Sigmoid colon (tissue), 4 donors: ENCODE measurements around the gene TUFM.
"Not testable (repeated sequence)": the region's sequence is repeated elsewhere in the genome, so short reads cannot be mapped to it uniquely, and the experiment has no call there.

Source experiments
- CTCF ChIP-seq, 4 experiments: fragments of 450-650 bp in 3 of 4; fragments of 200-600 bp in 1 of 4; IDR thresholded peaks; one replicate each; pipeline ENCODE4 v1.5.1; 2016 to 2019; ENCODE audit warnings: antibody characterized with exemption in 4 of 4, mild to moderate bottlenecking in 3 of 4, moderate library complexity in 2 of 4
- EP300 ChIP-seq, 4 donors: sonication (generic); formaldehyde crosslinking; IDR thresholded peaks; one replicate each; pipeline ENCODE4 v1.6.1; 2017; ENCODE audit warnings: antibody characterized with exemption in 4 of 4
- POLR2A ChIP-seq, 2 donors: fragments of 450-650 bp; IDR thresholded peaks; one replicate each; pipeline ENCODE4 v1.6.1; 2016; ENCODE audit warnings: antibody characterized with exemption in 2 of 2, mild to moderate bottlenecking in 2 of 2, moderate library complexity in 2 of 2

GRCh38 chr16:28802235-28803019 lies 43.7 kb downstream of the TUFM start:
- not testable (repeated sequence) for TF ChIP-seq EP300, POLR2A (IDR thresholded peaks at IDR 0.05)
- peak in 1 of 4 experiments; percentile 38 for TF ChIP-seq CTCF (IDR thresholded peaks at IDR 0.05)
